Breast epithelium (tissue), 4 donors: Measurements from ENCODE around the gene CHST2. TPM values are rescaled to one million over a fixed set of nuclear protein-coding genes. Genes with fewer than 3 reads are reported as not detected.

ENCODE experiments used
- DNase-seq, 2 donors: peaks; one replicate each; pipeline ENCODE4 v3.0.0-alpha.2; 2019; ENCODE audit warnings: low spot score in 2 of 2
- H3K27ac ChIP-seq, 2 donors: fragments of 200-600 bp; sonication (generic) in 1 of 2; one replicate each; pipeline ENCODE4 v1.5.1; 2016 to 2019; ENCODE audit warnings: mild to moderate bottlenecking in 1 of 2
- H3K27me3 ChIP-seq, 2 donors: fragments of 200-600 bp; sonication (generic) in 1 of 2; one replicate each; pipeline versions ENCODE4 v1.5.1 to v1.6.0; 2017 to 2019; ENCODE audit warnings: control low read depth in 1 of 2, mild to moderate bottlenecking in 1 of 2
- H3K36me3 ChIP-seq: fragments of 200-600 bp; one replicate; pipeline ENCODE4 v1.5.1; 2019
- H3K4me1 ChIP-seq, 2 donors: fragments of 200-600 bp; sonication (generic); one replicate each; pipeline ENCODE4 v1.5.1; 2016 to 2019; ENCODE audit warnings: control low read depth in 1 of 2
- H3K4me3 ChIP-seq, 3 donors: fragments of 200-600 bp; sonication (generic); 1 replicate in 2 of 3; 2 replicates in 1 of 3; pipeline ENCODE4 v1.5.1; 2016 to 2019; ENCODE audit warnings: mild to moderate bottlenecking in 3 of 3, moderate library complexity in 2 of 3
- H3K9me3 ChIP-seq, 2 donors: fragments of 200-600 bp; sonication (generic) in 1 of 2; one replicate each; pipeline ENCODE4 v1.5.1; 2016 to 2019; ENCODE audit warnings: control low read depth in 1 of 2
- POLR2A ChIP-seq: fragments of 450-650 bp; IDR thresholded peaks from one replicate; pipeline ENCODE4 v1.6.1; 2016; ENCODE audit warnings: antibody characterized with exemption, mild to moderate bottlenecking, moderate library complexity
- POLR2AphosphoS5 ChIP-seq, 3 donors: sonication (generic); formaldehyde crosslinking; IDR thresholded peaks; one replicate each; pipeline ENCODE4 v1.6.1; 2017; ENCODE audit warnings: antibody characterized with exemption in 3 of 3
- intact Hi-C: fragments of 100-400 bp; cut with DNase I; formaldehyde crosslinking; loops from one replicate; pipeline ENCODE4 v1.15.1; 2023; ENCODE audit warnings: low total_unique reads
- total RNA-seq, 3 donors: library from RNA; depleted of rRNA; stranded (reverse); fragments of >200 nt; gene quantifications; one replicate each; pipeline ENCODE4 v1.1.0, GENCODE V29; 2016
- TF ChIP-seq, protein P1 (sequence below), 3 donors: fragments of 450-650 bp; IDR thresholded peaks; one replicate each; pipeline ENCODE4 v1.5.1; 2016 to 2017; ENCODE audit warnings: antibody characterized with exemption in 3 of 3, mild to moderate bottlenecking in 3 of 3, moderate library complexity in 3 of 3

Gene CHST2
- total RNA-seq, 3 donors from 2014 or later, result 3.0 to 6.9 (median 4.5) TPM

- Histone ChIP-seq H3K4me3 (no peak overlapping the region), H3K4me1 (peaks cover 0 to 4% of the 10 kb centered on the region in 2 donors), H3K27ac (peak overlapping the region in 1 of 2 donors; percentile 39), H3K36me3 (no peaks in the 10 kb centered on the region), H3K9me3 (no peaks in the 10 kb centered on the region), H3K27me3 (no peaks in the 10 kb centered on the region)
- TF ChIP-seq POLR2AphosphoS5 (IDR thresholded peaks at IDR 0.05), result no peak
- TF ChIP-seq POLR2A, result no peak
- TF ChIP-seq, protein P1, sequence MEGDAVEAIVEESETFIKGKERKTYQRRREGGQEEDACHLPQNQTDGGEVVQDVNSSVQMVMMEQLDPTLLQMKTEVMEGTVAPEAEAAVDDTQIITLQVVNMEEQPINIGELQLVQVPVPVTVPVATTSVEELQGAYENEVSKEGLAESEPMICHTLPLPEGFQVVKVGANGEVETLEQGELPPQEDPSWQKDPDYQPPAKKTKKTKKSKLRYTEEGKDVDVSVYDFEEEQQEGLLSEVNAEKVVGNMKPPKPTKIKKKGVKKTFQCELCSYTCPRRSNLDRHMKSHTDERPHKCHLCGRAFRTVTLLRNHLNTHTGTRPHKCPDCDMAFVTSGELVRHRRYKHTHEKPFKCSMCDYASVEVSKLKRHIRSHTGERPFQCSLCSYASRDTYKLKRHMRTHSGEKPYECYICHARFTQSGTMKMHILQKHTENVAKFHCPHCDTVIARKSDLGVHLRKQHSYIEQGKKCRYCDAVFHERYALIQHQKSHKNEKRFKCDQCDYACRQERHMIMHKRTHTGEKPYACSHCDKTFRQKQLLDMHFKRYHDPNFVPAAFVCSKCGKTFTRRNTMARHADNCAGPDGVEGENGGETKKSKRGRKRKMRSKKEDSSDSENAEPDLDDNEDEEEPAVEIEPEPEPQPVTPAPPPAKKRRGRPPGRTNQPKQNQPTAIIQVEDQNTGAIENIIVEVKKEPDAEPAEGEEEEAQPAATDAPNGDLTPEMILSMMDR (IDR thresholded peaks at IDR 0.05), result no peak
- no peak for DNase-seq
- intact Hi-C loops, result no loop called here
Observed at GRCh38 chr3:143171141-143171980, 51.8 kb downstream of the CHST2 start.

GRCh38 chr3:143172062-143172794 lies 52.7 kb downstream of the CHST2 start:
- no peak overlapping the region for H3K4me3 ChIP-seq
- DNase-seq, result no peak
- TF ChIP-seq, protein P1 (IDR thresholded peaks at IDR 0.05), result no peak
- TF ChIP-seq POLR2AphosphoS5 (IDR thresholded peaks at IDR 0.05) (no peak), POLR2A (no peak)
- H3K4me1 ChIP-seq, result peaks cover 0 to 4% of the 10 kb centered on the region in 2 donors
- H3K36me3 ChIP-seq, result no peaks in the 10 kb centered on the region
- no peak overlapping the region for H3K27ac ChIP-seq
- H3K27me3 ChIP-seq, result no peaks in the 10 kb centered on the region
- intact Hi-C loops, result no loop called here
- no peaks in the 10 kb centered on the region for H3K9me3 ChIP-seq

GRCh38 chr3:143172795-143173145 lies 53.2 kb downstream of the CHST2 start:
- Histone ChIP-seq H3K4me3 (no peak overlapping the region), H3K27me3 (no peaks in the 10 kb centered on the region), H3K9me3 (no peaks in the 10 kb centered on the region), H3K4me1 (peaks cover 0 to 4% of the 10 kb centered on the region in 2 donors), H3K27ac (no peak overlapping the region), H3K36me3 (no peaks in the 10 kb centered on the region)
- TF ChIP-seq, protein P1 (IDR thresholded peaks at IDR 0.05), result no peak
- TF ChIP-seq POLR2AphosphoS5 (IDR thresholded peaks at IDR 0.05), result no peak
- TF ChIP-seq POLR2A, result no peak
- DNase-seq, result no peak
- intact Hi-C loops, result no loop called here

GRCh38 chr3:143173242-143173641 lies 53.7 kb downstream of the CHST2 start:
- H3K4me3 ChIP-seq, result no peak overlapping the region
- no peaks in the 10 kb centered on the region for H3K9me3 ChIP-seq
- TF ChIP-seq, protein P1 (IDR thresholded peaks at IDR 0.05), result no peak
- TF ChIP-seq POLR2AphosphoS5 (IDR thresholded peaks at IDR 0.05) (no peak), POLR2A (no peak)
- peaks cover 0 to 4% of the 10 kb centered on the region in 2 donors for H3K4me1 ChIP-seq
- no peak overlapping the region for H3K27ac ChIP-seq
- H3K27me3 ChIP-seq, result no peaks in the 10 kb centered on the region
- DNase-seq, result no peak
- H3K36me3 ChIP-seq, result no peaks in the 10 kb centered on the region
- intact Hi-C loops, result no loop called here

Other genes starting within 250 kb of the CHST2 start
- gene PCOLCE2, start 230.7 kb upstream of the CHST2 start, total RNA-seq, result 100 to 1,000 TPM in 1 of 3 donors, 10 to 100 TPM in 2; 30.2 to 178 (median 36.0) TPM
- not detected for gene PAQR9, start 156.1 kb upstream of the CHST2 start, total RNA-seq
- 100 to 1,000 TPM in 1 of 3 donors, 10 to 100 TPM in 2; 79.8 to 122 (median 96.4) TPM for gene U2SURP, start 118.2 kb upstream of the CHST2 start, total RNA-seq